ENCODE results near the gene NECTIN1. TPM values are rescaled to one million over a fixed set of nuclear protein-coding genes. Genes with fewer than 3 reads are reported as not detected.

The NECTIN1 gene
- total and polyA plus RNA-seq, 2 of the 13 experiments (the other 11 are each of a cell fraction or from before 2014, with no cell fraction given), result 3.9 to 7.3 TPM

GRCh38 chr11:119666463-119667131 lies 62.4 kb downstream of the NECTIN1 start (continued):
- TF ChIP-seq MLXIP (CRISPR knock-in tag; IDR thresholded peaks at IDR 0.05; ENCODE audit: borderline replicate concordance), result no peak
- no peak for TF ChIP-seq ZBTB26 (CRISPR knock-in tag; IDR thresholded peaks at IDR 0.05; ENCODE audit: borderline replicate concordance)
- TF ChIP-seq SUZ12 (IDR thresholded peaks at IDR 0.05; ENCODE audit: low read depth, low read length), result no peak
- no peak for TF ChIP-seq WIZ (CRISPR knock-in tag; IDR thresholded peaks at IDR 0.05)
- TF ChIP-seq ZNF276 (CRISPR knock-in tag; IDR thresholded peaks at IDR 0.05; ENCODE audit: low read depth), result no peak
- TF ChIP-seq ZFP36L2 (CRISPR knock-in tag; IDR thresholded peaks at IDR 0.05), result no peak
- TF ChIP-seq EED (CRISPR knock-in tag; IDR thresholded peaks at IDR 0.05), result peak; percentile 18; the same call in 1 of the 2 replicates
- peak; percentile 59; the same call in 1 of the 2 replicates for TF ChIP-seq SALL2 (CRISPR knock-in tag; IDR thresholded peaks at IDR 0.05)
- TF ChIP-seq ZNF564 (CRISPR knock-in tag; IDR thresholded peaks at IDR 0.05), result no peak
- TF ChIP-seq TBP (CRISPR knock-in tag; IDR thresholded peaks at IDR 0.05), result no peak
- no peak for TF ChIP-seq MYPOP (CRISPR knock-in tag; IDR thresholded peaks at IDR 0.05)
- TF ChIP-seq ZNF296 (CRISPR knock-in tag; conservative IDR thresholded peaks at IDR 0.05), result no peak
- TF ChIP-seq ELK4 (CRISPR knock-in tag; IDR thresholded peaks at IDR 0.05; ENCODE audit: borderline replicate concordance), result no peak
- TF ChIP-seq ZNF567 (CRISPR knock-in tag; IDR thresholded peaks at IDR 0.05; ENCODE audit: borderline replicate concordance), result no peak
- TF ChIP-seq THYN1 (CRISPR knock-in tag; IDR thresholded peaks at IDR 0.05; ENCODE audit: borderline replicate concordance, low read depth), result no peak
- no peak for TF ChIP-seq MBNL3 (CRISPR knock-in tag; conservative IDR thresholded peaks at IDR 0.05)
- TF ChIP-seq EHMT2 (IDR thresholded peaks at IDR 0.05; ENCODE audit: borderline replicate concordance, low read depth, low read length), result no peak
- no peak for TF ChIP-seq YEATS2 (CRISPR knock-in tag; IDR thresholded peaks at IDR 0.05; ENCODE audit: borderline replicate concordance)
- TF ChIP-seq SMC3 (IDR thresholded peaks at IDR 0.05; ENCODE audit: low read length), result peak; percentile 91
- peak; percentile 30; the same call in 1 of the 2 replicates for TF ChIP-seq TBX2 (CRISPR knock-in tag; IDR thresholded peaks at IDR 0.05; ENCODE audit: borderline replicate concordance)
- TF ChIP-seq ZFY (CRISPR knock-in tag; IDR thresholded peaks at IDR 0.05), result peak; percentile 30; the same call in 1 of the 2 replicates
- no peak for TF ChIP-seq JUN (CRISPR knock-in tag; IDR thresholded peaks at IDR 0.05)

Data from HepG2 (cell line).